NCI-H2107 treated with DMSO at 0.1 percent for 48 hours (cell line): ENCODE measurements around the gene INS.

Experiments used
- DNase-seq: peaks from one replicate; lab custom pipeline; 2025; ENCODE audit not compliant: unreplicated experiment; lab: John Stamatoyannopoulos, UW

The INS gene

DNA sequence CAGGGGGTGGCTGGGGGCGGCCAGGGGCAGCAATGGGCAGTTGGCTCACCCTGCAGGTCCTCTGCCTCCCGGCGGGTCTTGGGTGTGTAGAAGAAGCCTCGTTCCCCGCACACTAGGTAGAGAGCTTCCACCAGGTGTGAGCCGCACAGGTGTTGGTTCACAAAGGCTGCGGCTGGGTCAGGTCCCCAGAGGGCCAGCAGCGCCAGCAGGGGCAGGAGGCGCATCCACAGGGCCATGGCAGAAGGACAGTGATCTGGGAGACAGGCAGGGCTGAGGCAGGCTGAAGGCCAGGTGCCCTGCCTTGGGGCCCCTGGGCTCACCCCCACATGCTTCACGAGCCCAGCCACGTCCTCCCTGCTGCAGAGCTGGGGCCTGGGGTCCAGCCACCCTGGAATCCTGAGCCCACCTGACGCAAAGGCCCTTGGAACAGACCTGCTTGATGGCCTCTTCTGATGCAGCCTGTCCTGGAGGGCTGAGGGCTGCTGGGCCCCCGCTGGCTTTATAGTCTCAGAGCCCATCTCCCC is at the start of gene INS:
INS (minus strand) TSS at position 474 of the 524 bp plus-strand sequence; CDS start at position 236, 238 bp downstream.
- no peak for DNase-seq

DNA sequence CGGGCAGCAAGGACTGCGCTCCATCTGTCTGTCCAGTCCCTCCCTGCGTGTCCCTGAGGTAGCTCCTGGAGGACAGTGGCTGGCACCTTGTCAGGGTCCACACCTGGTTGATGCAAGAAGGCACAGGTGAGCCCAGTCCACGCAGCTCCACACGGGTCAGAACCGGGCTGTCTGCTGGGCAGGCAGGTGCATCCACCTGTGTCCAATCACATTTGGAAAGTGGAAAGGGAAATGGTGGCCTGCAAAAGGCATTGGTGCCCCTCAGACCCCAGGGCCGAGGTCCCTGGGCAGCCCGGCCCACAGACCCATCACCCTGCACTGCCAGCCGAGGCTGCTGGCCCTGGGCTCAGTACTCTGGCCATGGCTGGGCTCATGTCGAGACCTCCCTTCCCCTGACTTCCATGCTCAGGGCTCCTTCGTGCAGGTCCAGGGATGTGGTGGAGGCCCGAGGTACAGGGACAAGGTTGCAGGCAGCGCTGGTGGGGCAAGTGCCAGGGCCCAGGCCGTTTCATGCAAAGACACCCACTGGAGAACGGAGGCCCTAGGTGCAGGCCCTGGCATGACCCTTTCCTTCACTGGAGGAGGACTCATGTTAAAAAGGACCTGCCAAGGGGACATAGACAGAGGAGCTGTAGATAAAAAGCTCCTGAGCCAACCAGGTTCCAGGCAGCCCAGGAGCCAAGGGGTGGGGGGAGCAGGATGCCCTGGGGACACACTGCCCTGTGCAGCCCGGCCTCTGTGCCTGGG is 49.5 kb upstream of the INS start:
- no peak for DNase-seq

- no peak for DNase-seq
These were observed 48.9 kb upstream of the INS start for GRCh38 chr11:2209900-2210321.

- DNase-seq, result no peak
These were observed 48.4 kb upstream of the INS start for GRCh38 chr11:2209370-2209801.

- no peak for DNase-seq
These were observed 47.8 kb upstream of the INS start for GRCh38 chr11:2208691-2209369.

GRCh38 chr11:2207773-2208621 is 47.0 kb upstream of the INS start:
- DNase-seq, result no peak

- no peak for DNase-seq
These were observed 46.2 kb upstream of the INS start for GRCh38 chr11:2207212-2207611.

DNA sequence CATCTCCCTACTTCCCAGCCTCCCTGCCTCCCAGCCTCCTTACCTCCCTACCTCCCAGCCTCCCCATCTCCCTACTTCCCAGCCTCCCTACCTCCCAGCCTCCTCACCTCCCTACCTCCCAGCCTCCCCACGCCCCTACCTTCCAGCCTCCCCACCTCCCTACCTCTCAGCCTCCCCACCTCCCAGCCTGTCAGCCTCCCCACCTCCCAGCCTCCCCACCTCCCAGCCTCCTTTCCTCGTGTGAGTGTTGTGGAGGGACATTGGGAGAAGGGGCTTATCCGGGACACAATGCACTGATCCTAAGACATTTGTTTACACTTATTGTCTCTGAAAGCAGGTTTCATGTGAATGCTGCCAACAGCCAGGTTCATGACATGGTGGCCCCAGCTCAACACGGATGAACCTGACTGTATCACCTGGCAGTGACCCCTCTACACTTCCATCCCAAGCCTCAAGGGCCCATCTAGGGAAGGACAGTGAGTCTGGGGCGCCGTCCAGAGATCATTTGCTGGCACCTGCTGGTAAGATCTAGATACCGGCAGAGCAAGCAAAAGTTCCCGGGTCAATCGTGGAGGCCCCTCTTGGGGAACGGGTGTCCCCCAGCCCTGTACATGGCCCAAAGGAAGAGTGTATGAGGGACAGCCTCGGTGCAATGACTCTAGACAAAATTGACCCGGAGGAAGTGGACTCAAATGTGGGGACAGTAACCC is 45.1 kb upstream of the INS start:
- DNase-seq, result no peak

- no peak for DNase-seq
These were observed 44.3 kb upstream of the INS start for GRCh38 chr11:2205214-2205720.

- no peak for DNase-seq
These were observed 43.6 kb upstream of the INS start for GRCh38 chr11:2204361-2205213.

- no peak for DNase-seq
These were observed 42.6 kb upstream of the INS start for GRCh38 chr11:2203440-2204259.

- DNase-seq, result no peak
These were observed 42.0 kb upstream of the INS start for GRCh38 chr11:2202900-2203439.

DNA sequence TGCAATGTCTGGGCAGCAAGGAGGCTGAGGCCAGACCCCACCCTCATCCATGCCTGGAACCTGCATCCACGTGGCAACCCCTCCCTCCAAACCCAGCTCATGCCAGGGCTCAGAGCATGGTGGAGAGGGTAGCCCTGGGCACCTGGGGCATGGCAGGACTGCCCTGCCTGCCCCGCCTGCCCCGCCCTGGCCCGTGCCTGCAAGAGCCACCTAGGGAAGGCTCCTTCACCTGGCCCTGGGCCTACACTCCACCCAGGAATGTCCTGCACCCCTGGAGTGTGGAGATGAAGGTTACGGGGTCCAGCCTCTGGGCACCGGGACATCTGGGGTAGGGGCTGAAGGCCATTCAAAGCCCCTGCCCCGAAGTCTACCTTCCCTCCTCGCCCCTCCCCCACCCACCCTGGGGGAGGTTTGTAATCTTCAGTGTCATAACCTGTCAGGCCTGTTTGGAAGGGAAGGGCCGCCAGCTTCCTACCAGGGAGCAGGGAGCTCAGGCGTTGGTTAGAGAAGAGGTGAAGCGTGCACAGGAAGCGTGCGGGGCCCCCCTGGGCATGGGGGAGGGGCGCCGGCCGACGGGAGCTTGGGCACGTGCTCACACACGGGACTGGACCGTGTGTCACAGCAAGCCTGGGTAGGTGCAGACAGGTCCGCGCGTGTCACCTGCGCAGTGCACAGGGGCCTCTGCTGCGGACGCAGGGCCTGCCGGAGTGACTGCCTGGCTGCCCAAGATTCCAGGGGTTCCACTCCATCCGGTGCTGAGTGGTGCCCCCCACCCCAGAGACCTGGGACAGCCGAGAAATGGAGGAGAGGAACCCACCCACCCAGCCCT is 41.3 kb upstream of the INS start:
- no peak for DNase-seq

- DNase-seq, result no peak
These were observed 40.5 kb upstream of the INS start for GRCh38 chr11:2201542-2201941.

DNA sequence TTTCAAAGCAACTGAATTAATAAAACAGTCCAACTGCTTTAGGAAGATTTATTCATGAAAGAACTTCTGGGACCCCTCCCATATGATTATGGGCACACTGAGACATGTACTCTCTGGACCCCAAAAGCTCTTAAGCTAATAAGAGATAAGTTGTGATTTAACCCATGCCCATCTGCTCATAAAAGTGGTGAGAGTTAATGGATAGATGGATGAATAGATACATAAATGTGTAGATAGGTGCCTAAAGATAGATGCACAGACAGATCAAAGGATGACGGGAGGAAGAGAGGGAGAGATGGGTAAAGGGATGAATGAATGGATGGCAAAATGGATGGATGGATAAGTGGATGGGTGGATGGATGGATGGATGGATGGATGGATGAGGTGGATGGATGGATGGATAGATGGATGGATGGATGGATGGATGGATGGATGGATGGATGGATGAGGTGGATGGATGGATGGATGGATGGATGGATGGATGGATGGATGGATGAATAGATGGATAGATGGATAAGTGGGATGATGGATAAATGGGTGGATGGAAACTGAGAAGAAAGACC is 40.0 kb upstream of the INS start:
- DNase-seq, result no peak

- no peak for DNase-seq
These were observed 39.5 kb upstream of the INS start for GRCh38 chr11:2200536-2200935.
